ENCODE results near the gene PDSS2.

- TF ChIP-seq SIN3A (IDR thresholded peaks at IDR 0.05; ENCODE audit: borderline replicate concordance, insufficient read depth, low read length) (peak; percentile 10; the same call in 1 of the 2 replicates), POLR2AphosphoS5 (IDR thresholded peaks at IDR 0.05; ENCODE audit: low read depth, low read length) (no peak), TAF1 (IDR thresholded peaks at IDR 0.05; ENCODE audit: borderline replicate concordance, insufficient read depth, low read length) (no peak), REST (IDR thresholded peaks at IDR 0.05; ENCODE audit: insufficient read depth in 1 of 2, low read depth in 2 of 2, low read length in 2 of 2) (no peak), FOXP2 (optimal IDR thresholded peaks at IDR 0.05; ENCODE audit: borderline replicate concordance, extremely low read depth, extremely low read length, insufficient read depth) (no peak)
These were observed 587 bp downstream of the PDSS2 start for GRCh38 chr6:107458672-107459282.

Measured in PFSK-1 (cell line).